HCT116 (cell line): ENCODE data around the gene CYP1A2.

Experiments used
- CEBPB ChIP-seq: IDR thresholded peaks from 2 replicates; pipeline ENCODE4 v1.6.1; 2012; ENCODE audit warnings: low read depth
- CTCF ChIP-seq, 3 experiments: fragments of 200-600 bp in 1 of 3; sonication (generic) in 1 of 3; IDR thresholded peaks in 2 of 3; conservative IDR thresholded peaks in 1 of 3; 2 replicates each; pipeline ENCODE4 v1.5.1; 2012 to 2017; ENCODE audit warnings: low read depth in 2 of 3, low read length in 2 of 3, antibody characterized with exemption in 1 of 3, borderline replicate concordance in 1 of 3, control low read depth in 1 of 3, mild to moderate bottlenecking in 1 of 3, mixed read lengths in 1 of 3, mixed run types in 1 of 3, moderate library complexity in 1 of 3; ENCODE audit not compliant: insufficient read depth in 1 of 3
- ELF1 ChIP-seq: IDR thresholded peaks from 2 replicates; pipeline ENCODE4 v1.6.1; 2012; ENCODE audit warnings: low read depth, borderline replicate concordance
- EZH2 ChIP-seq: fragments of 200-600 bp; sonication (generic); IDR thresholded peaks from 2 replicates; pipeline ENCODE4 v1.6.1; 2017; ENCODE audit warnings: antibody characterized with exemption, mixed run types
- POLR2A ChIP-seq: IDR thresholded peaks from 2 replicates; pipeline ENCODE4 v1.7.0; 2011; ENCODE audit warnings: borderline replicate concordance; ENCODE audit not compliant: insufficient read depth, insufficient read length; ENCODE audit errors: extremely low read depth
- TCF7L2 ChIP-seq: IDR thresholded peaks from 2 replicates; pipeline ENCODE4 v1.7.0; 2011; ENCODE audit warnings: borderline replicate concordance, inconsistent platforms; ENCODE audit not compliant: insufficient read depth, insufficient read length; ENCODE audit errors: extremely low read depth
- TF ChIP-seq, protein P1 (sequence below): IDR thresholded peaks from 2 replicates; pipeline ENCODE4 v1.6.1; 2012
- TF ChIP-seq, protein P2 (sequence below): IDR thresholded peaks from 2 replicates; pipeline ENCODE4 v1.6.1; 2012; ENCODE audit warnings: low read depth

DNA sequence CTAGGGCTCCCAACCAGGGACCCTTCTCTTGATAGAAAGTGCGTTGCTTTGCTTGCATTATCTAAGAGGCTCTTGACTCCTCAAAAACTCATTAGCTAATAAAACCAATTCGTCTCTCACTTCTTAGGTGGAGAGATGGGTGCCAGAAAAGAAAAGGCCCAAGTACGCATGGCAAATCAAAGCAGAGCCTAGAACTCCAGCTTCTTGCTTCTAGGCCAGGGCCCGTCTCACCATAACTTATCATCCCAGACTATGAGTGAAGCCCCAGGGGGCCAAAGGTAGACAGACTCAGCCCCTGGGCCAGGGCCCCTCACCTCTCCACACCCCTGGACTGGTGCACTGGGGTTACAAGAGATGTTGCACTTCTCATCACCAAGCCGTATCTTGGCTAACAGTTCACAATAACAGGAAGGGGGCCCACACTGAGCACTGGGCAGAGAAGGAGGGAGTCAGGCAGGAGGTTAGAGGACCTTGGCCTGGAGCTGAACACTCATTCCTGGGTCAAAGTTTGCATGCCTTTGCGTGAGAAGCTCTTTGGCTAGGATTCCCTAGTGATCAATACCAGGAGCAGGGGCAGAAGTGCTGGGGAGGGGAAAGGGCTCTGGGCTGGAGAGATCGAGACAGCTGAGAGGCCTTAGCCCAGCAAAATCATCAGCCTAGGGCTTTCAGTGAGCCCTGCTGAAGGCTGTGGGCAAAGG lies 17.9 kb upstream of the CYP1A2 start:
- TF ChIP-seq POLR2A = no peak
- TF ChIP-seq CTCF (IDR thresholded peaks at IDR 0.05 in 2 of 3, conservative IDR thresholded peaks at IDR 0.05 in 1 of 3; ENCODE audit: borderline replicate concordance in 1 of 3, insufficient read depth in 1 of 3, low read depth in 2 of 3, low read length in 2 of 3) = no peak
- no peak for TF ChIP-seq ELF1
- TF ChIP-seq, protein P1, sequence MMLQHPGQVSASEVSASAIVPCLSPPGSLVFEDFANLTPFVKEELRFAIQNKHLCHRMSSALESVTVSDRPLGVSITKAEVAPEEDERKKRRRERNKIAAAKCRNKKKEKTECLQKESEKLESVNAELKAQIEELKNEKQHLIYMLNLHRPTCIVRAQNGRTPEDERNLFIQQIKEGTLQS = no peak
- no peak for TF ChIP-seq EZH2
- no peak for TF ChIP-seq CEBPB
- TF ChIP-seq, protein P2, sequence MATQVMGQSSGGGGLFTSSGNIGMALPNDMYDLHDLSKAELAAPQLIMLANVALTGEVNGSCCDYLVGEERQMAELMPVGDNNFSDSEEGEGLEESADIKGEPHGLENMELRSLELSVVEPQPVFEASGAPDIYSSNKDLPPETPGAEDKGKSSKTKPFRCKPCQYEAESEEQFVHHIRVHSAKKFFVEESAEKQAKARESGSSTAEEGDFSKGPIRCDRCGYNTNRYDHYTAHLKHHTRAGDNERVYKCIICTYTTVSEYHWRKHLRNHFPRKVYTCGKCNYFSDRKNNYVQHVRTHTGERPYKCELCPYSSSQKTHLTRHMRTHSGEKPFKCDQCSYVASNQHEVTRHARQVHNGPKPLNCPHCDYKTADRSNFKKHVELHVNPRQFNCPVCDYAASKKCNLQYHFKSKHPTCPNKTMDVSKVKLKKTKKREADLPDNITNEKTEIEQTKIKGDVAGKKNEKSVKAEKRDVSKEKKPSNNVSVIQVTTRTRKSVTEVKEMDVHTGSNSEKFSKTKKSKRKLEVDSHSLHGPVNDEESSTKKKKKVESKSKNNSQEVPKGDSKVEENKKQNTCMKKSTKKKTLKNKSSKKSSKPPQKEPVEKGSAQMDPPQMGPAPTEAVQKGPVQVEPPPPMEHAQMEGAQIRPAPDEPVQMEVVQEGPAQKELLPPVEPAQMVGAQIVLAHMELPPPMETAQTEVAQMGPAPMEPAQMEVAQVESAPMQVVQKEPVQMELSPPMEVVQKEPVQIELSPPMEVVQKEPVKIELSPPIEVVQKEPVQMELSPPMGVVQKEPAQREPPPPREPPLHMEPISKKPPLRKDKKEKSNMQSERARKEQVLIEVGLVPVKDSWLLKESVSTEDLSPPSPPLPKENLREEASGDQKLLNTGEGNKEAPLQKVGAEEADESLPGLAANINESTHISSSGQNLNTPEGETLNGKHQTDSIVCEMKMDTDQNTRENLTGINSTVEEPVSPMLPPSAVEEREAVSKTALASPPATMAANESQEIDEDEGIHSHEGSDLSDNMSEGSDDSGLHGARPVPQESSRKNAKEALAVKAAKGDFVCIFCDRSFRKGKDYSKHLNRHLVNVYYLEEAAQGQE = no peak
- no peak for TF ChIP-seq TCF7L2
